Memory B cell (primary cell): ENCODE results near the gene SULT6B1.

Experiments used
- ATAC-seq: fragments of 150-1000 bp; cut with Tn5 transposase; 2 replicates; pipeline ENCODE4 v1.10.0; 2021; ENCODE audit warnings: low read depth, mild to moderate bottlenecking, moderate library complexity
- DNase-seq, 2 donors: peaks; one replicate each; pipeline ENCODE4 v3.0.0; 2022; ENCODE audit warnings: low spot score in 2 of 2
- H3K27ac Mint-ChIP-seq: one replicate; pipeline ENCODE4 v1.8.0; 2022; ENCODE audit warnings: mild to moderate bottlenecking, moderate library complexity, mixed read lengths
- H3K27me3 Mint-ChIP-seq: one replicate; pipeline ENCODE4 v1.8.0; 2022; ENCODE audit warnings: mixed read lengths
- H3K36me3 Mint-ChIP-seq: one replicate; pipeline ENCODE4 v1.8.0; 2022; ENCODE audit warnings: mild to moderate bottlenecking, mixed read lengths
- H3K4me1 Mint-ChIP-seq: one replicate; pipeline ENCODE4 v1.8.0; 2022; ENCODE audit warnings: mixed read lengths
- H3K4me3 Mint-ChIP-seq: one replicate; pipeline ENCODE4 v1.8.0; 2022; ENCODE audit warnings: mild to moderate bottlenecking, moderate library complexity, mixed read lengths
- H3K9me3 Mint-ChIP-seq: one replicate; pipeline ENCODE4 v1.8.0; 2022; ENCODE audit warnings: mixed read lengths

The SULT6B1 gene

GRCh38 chr2:37181726-37182684 is 6.5 kb downstream of the SULT6B1 start:
- Mint-ChIP-seq H3K27ac (no peak overlapping the region), H3K4me1 (no peaks in the 10 kb centered on the region), H3K36me3 (no peaks in the 10 kb centered on the region), H3K27me3 (peaks cover 6% of the 10 kb centered on the region), H3K4me3 (no peak overlapping the region), H3K9me3 (no peaks in the 10 kb centered on the region)
- no peak for ATAC-seq
- no peak for DNase-seq

- Mint-ChIP-seq H3K27me3 (peaks cover 6% of the 10 kb centered on the region), H3K4me3 (no peak overlapping the region), H3K36me3 (no peaks in the 10 kb centered on the region), H3K27ac (no peak overlapping the region), H3K4me1 (no peaks in the 10 kb centered on the region), H3K9me3 (no peaks in the 10 kb centered on the region)
- ATAC-seq (no peak), DNase-seq (no peak)
These were observed 7.8 kb downstream of the SULT6B1 start for GRCh38 chr2:37180640-37181039.

- Mint-ChIP-seq H3K4me3 (no peak overlapping the region), H3K4me1 (no peaks in the 10 kb centered on the region), H3K27me3 (peaks cover 6% of the 10 kb centered on the region), H3K27ac (no peak overlapping the region), H3K36me3 (no peaks in the 10 kb centered on the region), H3K9me3 (no peaks in the 10 kb centered on the region)
- ATAC-seq (no peak), DNase-seq (no peak)
These were observed 8.3 kb downstream of the SULT6B1 start for GRCh38 chr2:37180006-37180639.

- Mint-ChIP-seq H3K4me3 (no peak overlapping the region), H3K9me3 (no peaks in the 10 kb centered on the region), H3K36me3 (no peaks in the 10 kb centered on the region), H3K27me3 (no peaks in the 10 kb centered on the region), H3K4me1 (no peaks in the 10 kb centered on the region), H3K27ac (no peak overlapping the region)
- DNase-seq (no peak), ATAC-seq (no peak)
These were observed 14.7 kb downstream of the SULT6B1 start for GRCh38 chr2:37173741-37174140.

- ATAC-seq, result no peak
- Mint-ChIP-seq H3K4me1 (no peaks in the 10 kb centered on the region), H3K9me3 (no peaks in the 10 kb centered on the region), H3K4me3 (no peak overlapping the region), H3K27ac (no peak overlapping the region), H3K36me3 (no peaks in the 10 kb centered on the region), H3K27me3 (no peaks in the 10 kb centered on the region)
- DNase-seq, result no peak
These were observed 16.9 kb downstream of the SULT6B1 start for GRCh38 chr2:37171624-37171950.

- ATAC-seq (peak; percentile 80), DNase-seq (peak in 1 of 2 donors; percentile 23)
- Mint-ChIP-seq H3K36me3 (peaks cover 7% of the 10 kb centered on the region), H3K27ac (no peak overlapping the region), H3K9me3 (peaks cover 11% of the 10 kb centered on the region), H3K27me3 (no peaks in the 10 kb centered on the region), H3K4me1 (no peaks in the 10 kb centered on the region), H3K4me3 (no peak overlapping the region)
These were observed 20.1 kb downstream of the SULT6B1 start for GRCh38 chr2:37168217-37168981.

- H3K27ac Mint-ChIP-seq, result no peak overlapping the region
- DNase-seq (no peak), ATAC-seq (no peak)
- no peak overlapping the region for H3K4me3 Mint-ChIP-seq
- H3K4me1 Mint-ChIP-seq, result no peaks in the 10 kb centered on the region
- peaks cover 11% of the 10 kb centered on the region for H3K9me3 Mint-ChIP-seq
- no peaks in the 10 kb centered on the region for H3K27me3 Mint-ChIP-seq
- peaks cover 7% of the 10 kb centered on the region for H3K36me3 Mint-ChIP-seq
These were observed 20.8 kb downstream of the SULT6B1 start for GRCh38 chr2:37167636-37168180.

GRCh38 chr2:37164757-37165156 is 23.7 kb downstream of the SULT6B1 start:
- ATAC-seq (no peak), DNase-seq (no peak)
- peaks cover 11% of the 10 kb centered on the region for H3K9me3 Mint-ChIP-seq
- H3K27ac Mint-ChIP-seq, result no peak overlapping the region
- H3K4me3 Mint-ChIP-seq, result no peak overlapping the region
- no peaks in the 10 kb centered on the region for H3K27me3 Mint-ChIP-seq
- no peaks in the 10 kb centered on the region for H3K4me1 Mint-ChIP-seq
- H3K36me3 Mint-ChIP-seq, result peaks cover 7% of the 10 kb centered on the region

- peak; percentile 92 for ATAC-seq
- peak; percentile 73 to 74 for DNase-seq
- Mint-ChIP-seq H3K36me3 (peaks cover 12% of the 10 kb centered on the region), H3K9me3 (peaks cover 3% of the 10 kb centered on the region), H3K4me3 (peak within 1 kb of the TSS; percentile 89), H3K27me3 (no peaks in the 10 kb centered on the region), H3K4me1 (peaks cover 35% of the 10 kb centered on the region), H3K27ac (peak within 1 kb of the TSS; percentile 86)
These were observed 31.4 kb downstream of the SULT6B1 start, which contains the start of gene EIF2AK2 for GRCh38 chr2:37156857-37157714. Gene EIF2AK2, minus strand, starts transcription at chr2:37156980. Its CDS starts 9,174 bp downstream, at chr2:37147806.

GRCh38 chr2:37156071-37156856 is 32.2 kb downstream of the SULT6B1 start:
- peak overlapping the region; percentile 89 for H3K4me3 Mint-ChIP-seq
- DNase-seq, result no peak
- H3K27me3 Mint-ChIP-seq, result no peaks in the 10 kb centered on the region
- H3K4me1 Mint-ChIP-seq, result peaks cover 35% of the 10 kb centered on the region
- peaks cover 3% of the 10 kb centered on the region for H3K9me3 Mint-ChIP-seq
- H3K27ac Mint-ChIP-seq, result peak overlapping the region; percentile 86
- H3K36me3 Mint-ChIP-seq, result peaks cover 17% of the 10 kb centered on the region
- peak; percentile 5 for ATAC-seq

GRCh38 chr2:37154785-37155184 is 33.7 kb downstream of the SULT6B1 start:
- peaks cover 38% of the 10 kb centered on the region for H3K4me1 Mint-ChIP-seq
- H3K27ac Mint-ChIP-seq, result peak overlapping the region; percentile 86
- H3K4me3 Mint-ChIP-seq, result peak overlapping the region; percentile 59
- peaks cover 3% of the 10 kb centered on the region for H3K9me3 Mint-ChIP-seq
- H3K36me3 Mint-ChIP-seq, result peaks cover 18% of the 10 kb centered on the region
- no peaks in the 10 kb centered on the region for H3K27me3 Mint-ChIP-seq
- peak; percentile 41 for ATAC-seq
- peak in 1 of 2 donors; percentile 18 for DNase-seq

- H3K36me3 Mint-ChIP-seq, result peaks cover 26% of the 10 kb centered on the region
- no peak overlapping the region for H3K4me3 Mint-ChIP-seq
- H3K9me3 Mint-ChIP-seq, result peaks cover 3% of the 10 kb centered on the region
- DNase-seq, result no peak
- H3K4me1 Mint-ChIP-seq, result peaks cover 39% of the 10 kb centered on the region
- peak overlapping the region; percentile 49 for H3K27ac Mint-ChIP-seq
- no peaks in the 10 kb centered on the region for H3K27me3 Mint-ChIP-seq
- ATAC-seq, result no peak
These were observed 35.2 kb downstream of the SULT6B1 start for GRCh38 chr2:37153224-37153623.
